TTC549 (cell line): Measurements from ENCODE around the gene FLT3.
"Not testable (repeated sequence)": the region's sequence is repeated elsewhere in the genome, so short reads cannot be mapped to it uniquely, and the experiment has no call there.

Experiments used
- FAIRE-seq: peaks from 2 replicates; lab custom pipeline; 2012; peaks lifted over from hg19 to GRCh38; lab: Jason Lieb, UNC

Gene FLT3

GRCh38 chr13:28043224-28043623, 57.2 kb downstream of the FLT3 start:
- FAIRE-seq: no peak

GRCh38 chr13:28041501-28041900, 58.9 kb downstream of the FLT3 start:
- FAIRE-seq: no peak

GRCh38 chr13:28041031-28041461, 59.3 kb downstream of the FLT3 start:
- FAIRE-seq: no peak

- no peak for FAIRE-seq
Observed at GRCh38 chr13:28037399-28037798, 63.0 kb downstream of the FLT3 start.

GRCh38 chr13:28035146-28035782, 65.1 kb downstream of the FLT3 start:
- no peak for FAIRE-seq

- no peak for FAIRE-seq
Observed at GRCh38 chr13:28033894-28034655, 66.3 kb downstream of the FLT3 start.

GRCh38 chr13:28032438-28032837, 67.9 kb downstream of the FLT3 start:
- FAIRE-seq: not testable (repeated sequence)

- FAIRE-seq: no peak
Observed at GRCh38 chr13:28031896-28032288, 68.5 kb downstream of the FLT3 start.

GRCh38 chr13:28031220-28031895, 69.0 kb downstream of the FLT3 start:
- FAIRE-seq: no peak

GRCh38 chr13:28027607-28028364, 72.6 kb downstream of the FLT3 start:
- FAIRE-seq: no peak

GRCh38 chr13:28027071-28027470, 73.3 kb downstream of the FLT3 start:
- FAIRE-seq: no peak

GRCh38 chr13:28026508-28026907, 73.9 kb downstream of the FLT3 start:
- FAIRE-seq: no peak

- no peak for FAIRE-seq
Observed at GRCh38 chr13:28022848-28023518, 77.4 kb downstream of the FLT3 start.

GRCh38 chr13:28014301-28014700, 86.1 kb downstream of the FLT3 start:
- FAIRE-seq: no peak

- no peak for FAIRE-seq
Observed at GRCh38 chr13:28013482-28013881, 86.9 kb downstream of the FLT3 start.

GRCh38 chr13:28012896-28013295, 87.5 kb downstream of the FLT3 start:
- no peak for FAIRE-seq

GRCh38 chr13:28012383-28012782, 88.0 kb downstream of the FLT3 start:
- no peak for FAIRE-seq

- FAIRE-seq: no peak
Observed at GRCh38 chr13:28010046-28010445, 90.3 kb downstream of the FLT3 start.

- FAIRE-seq: not testable (repeated sequence)
Observed at GRCh38 chr13:28005016-28005415, 95.4 kb downstream of the FLT3 start.

GRCh38 chr13:28002886-28003698, 97.3 kb downstream of the FLT3 start:
- no peak for FAIRE-seq

GRCh38 chr13:28001837-28002473, 98.4 kb downstream of the FLT3 start:
- FAIRE-seq: no peak
